Suppressor macrophage treated with lipopolysaccharide for 4 hours (primary cell): Measurements from ENCODE around the gene GPATCH8.
A peak's percentile ranks its signal among the peaks of the same experiment; 100 is the strongest.

ENCODE experiments used
- DNase-seq: peaks from one replicate; pipeline ENCODE4 v3.0.0-alpha.2; 2020

Gene GPATCH8

DNA sequence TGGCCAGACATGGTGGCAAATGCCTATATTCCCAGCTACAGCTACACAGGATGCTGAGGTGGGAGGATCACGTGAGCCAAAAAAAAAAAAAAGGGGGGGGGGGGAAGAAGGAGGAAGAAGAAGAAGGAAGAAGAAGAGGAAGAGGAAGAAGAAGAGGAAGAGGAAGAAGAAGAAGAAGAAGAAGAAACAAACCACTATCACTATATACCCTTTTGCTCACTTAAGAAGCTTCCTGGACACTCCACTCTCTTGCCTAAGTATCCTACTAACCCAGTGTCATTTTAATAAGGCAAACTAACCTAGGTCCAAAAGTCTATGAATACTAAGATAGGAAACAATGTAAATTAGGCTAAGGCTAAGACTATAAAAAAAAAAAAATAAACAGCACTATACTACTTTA is 54.8 kb downstream of the GPATCH8 start:
- DNase-seq: no peak

DNA sequence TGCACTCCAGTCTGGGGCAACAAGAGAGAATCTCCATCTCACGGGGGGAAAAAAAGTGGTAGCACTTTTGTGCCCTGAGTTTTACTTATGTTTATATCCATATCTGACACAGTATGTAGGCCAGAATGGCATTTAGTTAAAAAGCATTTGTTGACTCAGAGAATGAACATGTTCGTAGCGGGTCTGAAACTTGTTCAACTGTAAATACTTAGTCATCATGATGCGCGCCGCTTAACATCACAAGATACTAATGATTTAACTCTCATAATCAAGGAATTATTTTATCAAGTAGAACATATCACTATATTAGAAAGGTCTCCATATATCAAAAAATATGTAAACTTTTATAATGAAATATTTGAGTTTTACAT is 58.5 kb downstream of the GPATCH8 start:
- no peak for DNase-seq

DNA sequence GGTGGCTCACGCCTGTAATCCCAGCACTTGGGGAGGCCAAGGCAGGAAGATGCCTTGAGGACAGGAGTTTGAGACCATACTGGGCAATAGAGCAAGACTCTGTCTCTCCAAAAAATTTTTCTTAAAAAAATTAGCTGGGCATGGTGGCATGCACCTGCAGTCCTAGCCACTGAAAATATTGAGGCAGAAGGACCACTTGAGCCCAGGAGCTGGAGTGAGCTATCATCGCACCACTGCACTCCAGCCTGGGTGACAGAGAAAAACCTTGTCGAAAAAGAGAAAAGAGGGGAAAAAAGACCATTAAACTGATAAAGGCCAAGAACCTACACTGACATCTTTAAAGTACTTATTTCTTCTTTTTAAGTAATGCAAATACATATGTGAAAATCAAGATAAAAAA is 60.4 kb downstream of the GPATCH8 start:
- DNase-seq: no peak

DNA sequence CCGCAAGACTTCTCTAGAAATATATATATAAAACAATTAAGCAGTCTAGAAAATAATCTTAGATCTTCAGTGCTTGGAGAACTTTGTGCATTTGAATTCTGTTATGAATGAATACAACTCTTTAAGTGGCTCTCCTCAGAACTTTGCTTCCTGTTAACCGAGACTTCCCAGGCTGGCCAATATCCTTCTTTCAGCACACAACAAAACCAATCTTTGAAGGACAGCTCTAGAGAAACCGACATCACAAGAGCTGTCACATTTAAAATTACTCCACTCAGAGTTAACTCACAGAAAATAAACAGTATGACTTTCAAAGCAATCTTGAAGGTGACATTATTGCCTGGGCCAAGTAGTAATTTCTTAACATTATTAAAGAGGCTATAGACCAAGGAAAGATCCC is 64.0 kb downstream of the GPATCH8 start:
- DNase-seq: no peak

- no peak for DNase-seq
Observed at GRCh38 chr17:44438636-44439035, 64.6 kb downstream of the GPATCH8 start.

- DNase-seq: no peak
Observed at GRCh38 chr17:44436336-44436735, 66.9 kb downstream of the GPATCH8 start.

GRCh38 chr17:44432254-44433157 is 70.7 kb downstream of the GPATCH8 start:
- DNase-seq: no peak

- DNase-seq: no peak
Observed at GRCh38 chr17:44424828-44425461, 78.3 kb downstream of the GPATCH8 start.

DNA sequence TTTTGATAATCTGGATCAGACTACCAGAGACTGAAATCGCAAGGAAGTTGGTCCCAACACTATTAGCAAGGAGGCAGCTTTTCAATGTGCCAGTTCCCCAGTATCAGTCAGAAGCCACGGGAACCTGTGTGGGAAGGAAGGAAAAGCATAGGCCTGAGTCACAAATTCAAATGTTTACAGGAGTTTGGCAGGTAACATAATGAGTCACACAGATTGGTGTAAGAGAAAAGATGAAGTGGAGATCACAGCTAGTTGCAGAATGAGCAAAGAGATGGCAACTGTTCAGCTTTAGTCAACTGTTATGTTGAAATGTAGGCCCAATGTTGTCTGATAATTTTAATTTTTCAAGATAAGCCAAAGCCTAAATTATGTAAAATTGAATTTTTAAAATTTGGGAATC is 85.7 kb downstream of the GPATCH8 start:
- no peak for DNase-seq

DNA sequence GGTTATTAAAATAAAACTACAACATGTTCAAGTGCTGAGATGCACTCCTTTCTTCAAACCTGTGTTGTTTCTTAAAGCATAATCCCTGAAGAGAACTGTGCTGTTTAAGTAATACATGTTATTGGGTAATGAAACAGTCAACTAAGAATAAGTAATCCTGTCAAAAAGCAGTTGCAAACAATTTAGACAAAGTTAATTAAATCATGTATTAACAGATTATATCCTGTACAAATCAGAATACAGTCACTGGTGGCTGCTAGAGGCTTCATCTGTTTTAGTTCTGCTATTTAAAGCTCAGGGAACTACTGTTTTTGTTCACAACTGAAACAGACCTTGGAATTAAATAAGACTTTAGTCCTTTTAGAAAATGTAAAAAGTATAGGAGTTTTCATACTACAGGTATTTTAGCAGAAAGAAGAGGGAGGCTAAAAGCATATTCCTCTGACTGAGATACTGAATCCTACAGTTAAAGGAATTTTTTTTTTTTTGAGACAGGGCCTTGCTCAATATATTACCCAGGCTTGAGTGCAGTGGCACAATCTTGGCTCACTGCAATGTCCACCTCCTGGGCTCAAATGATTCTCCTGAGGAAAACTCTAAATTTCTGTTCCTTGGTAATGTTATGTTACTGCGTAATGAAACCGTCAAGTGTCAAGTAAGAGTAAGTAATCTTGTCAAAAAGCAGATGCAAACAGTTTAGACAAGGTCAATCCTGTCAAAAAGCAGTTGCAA is 86.5 kb downstream of the GPATCH8 start:
- no peak for DNase-seq

GRCh38 chr17:44414394-44415155 is 88.6 kb downstream of the GPATCH8 start:
- no peak for DNase-seq

DNA sequence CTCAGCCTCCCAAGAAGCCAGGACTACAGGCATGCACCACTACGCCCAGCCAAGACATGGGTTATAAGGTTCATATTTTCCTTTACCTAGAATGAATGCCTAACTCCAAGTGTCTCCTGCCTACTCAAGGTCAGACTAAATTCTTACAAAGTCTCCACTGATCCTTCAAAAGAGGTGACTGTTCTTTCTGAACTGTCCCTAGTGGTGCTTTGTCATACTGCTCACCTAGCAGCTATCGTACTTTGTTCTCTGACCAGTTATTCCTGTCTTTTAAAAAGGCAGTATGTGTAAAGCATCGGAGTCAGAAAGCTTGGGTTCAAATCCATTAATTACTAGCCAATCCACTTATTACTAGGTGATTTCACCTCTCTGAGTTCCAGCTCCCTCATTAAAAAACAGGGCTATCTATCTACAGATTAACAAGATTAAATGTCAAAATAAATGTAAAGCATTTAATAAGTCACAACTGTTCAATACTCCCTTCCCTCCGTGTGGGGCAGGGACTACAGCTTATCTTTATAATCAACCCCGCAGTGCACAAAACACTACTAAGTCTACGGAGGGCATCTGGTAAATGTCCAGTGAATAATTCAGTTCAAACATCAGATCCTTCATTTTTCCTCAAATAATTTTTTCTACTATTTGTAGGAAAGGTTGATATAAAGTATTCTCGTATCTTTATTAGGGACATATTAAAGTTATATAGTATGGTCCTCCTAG is 93.7 kb downstream of the GPATCH8 start:
- DNase-seq: no peak

- no peak for DNase-seq
Observed at GRCh38 chr17:44408786-44409185, 94.4 kb downstream of the GPATCH8 start.

DNA sequence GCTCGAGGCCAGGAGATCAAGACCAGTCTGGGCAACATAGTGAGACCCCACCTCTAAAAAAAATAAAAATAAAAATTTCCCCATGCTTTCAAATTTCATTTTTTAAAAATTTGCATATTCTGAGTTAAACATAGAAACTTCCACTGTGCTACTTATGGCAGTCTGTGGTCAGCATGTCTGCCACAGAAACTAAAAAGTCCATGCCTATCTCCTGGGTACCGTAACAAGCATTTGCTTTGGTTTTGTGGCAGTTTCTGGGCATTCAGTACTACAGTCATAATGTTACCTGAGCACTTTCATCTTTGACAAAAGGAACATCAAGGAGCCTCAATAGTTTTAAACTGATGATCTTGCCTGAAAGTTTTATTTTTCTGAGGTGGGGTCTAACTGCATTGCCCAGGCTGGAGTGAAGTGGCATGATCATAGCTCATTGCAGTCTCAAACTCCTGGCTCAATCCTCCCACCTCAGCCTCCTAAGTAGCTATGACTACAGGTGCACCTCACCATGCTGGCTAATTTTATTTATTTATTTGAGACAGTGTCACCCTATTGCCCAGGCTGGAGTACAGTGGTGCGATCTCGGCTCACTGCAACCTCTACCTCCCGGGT is 100.5 kb downstream of the GPATCH8 start:
- no peak for DNase-seq

DNA sequence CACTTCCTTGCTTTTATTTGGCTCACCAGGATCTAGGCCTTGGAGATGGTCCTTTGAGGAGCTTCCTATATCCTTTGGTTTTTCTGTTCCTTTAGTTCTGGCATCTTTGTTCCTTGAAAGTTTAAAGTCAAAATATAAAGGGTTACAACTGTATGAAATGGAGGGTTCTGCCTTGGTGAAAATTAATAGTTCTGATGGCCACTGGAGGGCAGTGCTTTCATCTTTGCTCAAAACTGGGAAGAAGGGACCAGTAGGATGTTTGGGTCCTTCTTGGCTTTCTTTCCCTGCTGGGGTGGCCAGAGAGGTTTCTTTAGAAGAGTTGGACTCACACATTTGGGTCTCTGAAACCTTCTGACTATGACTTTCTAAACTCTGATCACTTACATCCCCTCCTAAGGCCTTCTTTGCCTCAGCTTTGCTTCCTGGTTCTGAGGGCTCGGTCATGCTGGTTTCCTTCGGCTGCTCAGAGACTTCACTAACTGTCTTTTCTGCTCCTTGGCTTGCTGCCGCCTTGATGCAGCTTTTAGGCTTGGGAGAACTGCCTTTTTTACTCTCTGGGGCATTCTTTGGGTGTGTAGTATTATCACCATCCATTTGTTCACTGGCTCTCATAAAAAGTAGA is 102.9 kb downstream of the GPATCH8 start:
- peak; percentile 21 for DNase-seq

- no peak for DNase-seq
Observed at GRCh38 chr17:44398692-44399691, 104.2 kb downstream of the GPATCH8 start.

- DNase-seq: no peak
Observed at GRCh38 chr17:44397479-44398440, 105.4 kb downstream of the GPATCH8 start.

DNA sequence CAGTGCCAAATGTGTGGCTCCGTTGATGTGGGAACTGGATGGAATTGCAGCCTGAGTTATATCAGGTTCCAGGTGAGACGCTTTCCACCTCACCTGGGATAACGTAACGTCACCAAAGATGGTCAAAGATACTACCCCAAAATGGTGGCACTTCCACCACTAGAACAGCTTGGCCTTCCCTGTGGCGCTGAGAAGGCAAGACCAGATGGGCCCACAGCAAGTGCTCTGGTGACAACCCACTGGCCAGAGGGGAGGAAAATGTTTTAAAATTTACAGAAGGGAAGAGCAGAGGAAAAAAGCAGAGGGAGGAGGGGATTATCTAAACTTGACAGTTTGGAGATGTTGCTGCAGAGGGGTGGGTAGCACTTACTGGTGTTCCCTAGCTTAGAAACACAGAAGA is 106.3 kb downstream of the GPATCH8 start:
- DNase-seq: no peak

- DNase-seq: no peak
Observed at GRCh38 chr17:44394833-44395232, 108.4 kb downstream of the GPATCH8 start.
